Stomach (tissue), 4 donors: ENCODE data around the gene TENM4.

ENCODE experiments used
- CTCF ChIP-seq, 7 experiments: fragments of 450-650 bp in 4 of 7; fragments of 200-600 bp in 3 of 7; sonication (generic) in 3 of 7; IDR thresholded peaks; one replicate each; pipeline ENCODE4 v1.5.1; 2016 to 2019; ENCODE audit warnings: antibody characterized with exemption in 7 of 7, control low read depth in 2 of 7, mild to moderate bottlenecking in 1 of 7
- EP300 ChIP-seq: sonication (generic); formaldehyde crosslinking; IDR thresholded peaks from one replicate; pipeline ENCODE4 v1.6.1; 2017; ENCODE audit warnings: antibody characterized with exemption
- POLR2A ChIP-seq, 4 donors: fragments of 450-650 bp; IDR thresholded peaks; one replicate each; pipeline ENCODE4 v1.6.1; 2016; ENCODE audit warnings: antibody characterized with exemption in 4 of 4, control low read depth in 2 of 4, mild to moderate bottlenecking in 1 of 4, moderate library complexity in 1 of 4
- POLR2AphosphoS5 ChIP-seq, 3 donors: sonication (generic); formaldehyde crosslinking; IDR thresholded peaks; one replicate each; pipeline ENCODE4 v1.6.1; 2016; ENCODE audit warnings: antibody characterized with exemption in 3 of 3

GRCh38 chr11:79017811-79018210, 423.0 kb downstream of the TENM4 start:
- TF ChIP-seq CTCF (IDR thresholded peaks at IDR 0.05) (no peak), POLR2A (IDR thresholded peaks at IDR 0.05) (no peak), EP300 (no peak), POLR2AphosphoS5 (IDR thresholded peaks at IDR 0.05) (no peak)
